ENCODE data around the gene TBC1D10B.

The TBC1D10B gene

DNA sequence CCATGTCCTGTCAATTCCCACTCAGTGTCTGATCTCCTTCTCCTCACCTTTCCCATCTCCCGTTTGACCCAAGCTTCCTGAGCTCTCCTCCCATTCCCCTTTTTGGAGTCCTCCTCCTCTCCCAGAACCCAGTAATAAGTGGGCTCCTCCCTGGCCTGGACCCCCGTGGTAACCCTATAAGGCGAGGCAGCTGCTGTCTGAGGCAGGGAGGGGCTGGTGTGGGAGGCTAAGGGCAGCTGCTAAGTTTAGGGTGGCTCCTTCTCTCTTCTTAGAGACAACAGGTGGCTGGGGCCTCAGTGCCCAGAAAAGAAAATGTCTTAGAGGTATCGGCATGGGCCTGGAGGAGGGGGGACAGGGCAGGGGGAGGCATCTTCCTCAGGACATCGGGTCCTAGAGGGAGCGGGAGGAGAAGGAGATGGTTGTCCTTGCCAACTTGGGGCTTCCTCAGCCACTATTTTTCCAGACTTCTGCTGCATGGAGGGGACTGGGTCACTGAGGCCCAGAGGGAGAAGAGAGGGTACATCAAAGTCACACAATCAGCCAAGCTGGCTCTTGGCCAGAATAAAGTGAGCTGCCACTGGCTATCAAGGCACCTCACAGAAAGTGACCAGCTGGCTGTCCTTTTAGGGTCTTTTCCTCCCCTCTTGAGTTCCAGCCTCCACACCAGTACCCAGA, 1.9 kb upstream of the TBC1D10B start:
- DNase-seq, result no peak

DNA sequence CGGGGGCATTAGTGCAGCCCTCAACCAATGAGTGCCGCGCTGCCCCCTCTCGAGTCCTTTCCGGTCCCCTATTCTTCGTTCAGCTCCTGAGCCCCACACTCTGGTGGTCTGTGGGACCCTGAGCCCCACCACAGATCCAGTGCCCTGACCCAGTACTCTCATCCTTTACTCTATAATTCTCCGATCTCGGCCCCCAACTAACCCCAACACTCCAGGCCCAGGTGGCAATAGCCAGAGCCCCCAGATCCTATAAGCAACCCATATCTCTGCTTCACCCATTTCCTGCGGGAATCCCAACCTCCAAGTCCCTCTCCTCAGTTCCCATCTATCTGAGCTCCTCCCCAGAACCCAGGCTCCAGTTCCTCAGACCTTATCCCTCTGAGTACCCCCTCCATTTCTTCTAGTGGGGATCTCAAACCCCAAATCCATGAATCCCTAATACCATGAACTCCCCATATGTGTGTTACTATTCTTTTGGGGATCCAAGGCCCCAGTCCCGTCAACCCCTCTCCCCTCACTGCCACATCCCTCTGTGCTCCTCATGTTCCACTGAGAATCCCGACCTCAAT, 1.0 kb upstream of the TBC1D10B start:
- no peak for DNase-seq

DNA sequence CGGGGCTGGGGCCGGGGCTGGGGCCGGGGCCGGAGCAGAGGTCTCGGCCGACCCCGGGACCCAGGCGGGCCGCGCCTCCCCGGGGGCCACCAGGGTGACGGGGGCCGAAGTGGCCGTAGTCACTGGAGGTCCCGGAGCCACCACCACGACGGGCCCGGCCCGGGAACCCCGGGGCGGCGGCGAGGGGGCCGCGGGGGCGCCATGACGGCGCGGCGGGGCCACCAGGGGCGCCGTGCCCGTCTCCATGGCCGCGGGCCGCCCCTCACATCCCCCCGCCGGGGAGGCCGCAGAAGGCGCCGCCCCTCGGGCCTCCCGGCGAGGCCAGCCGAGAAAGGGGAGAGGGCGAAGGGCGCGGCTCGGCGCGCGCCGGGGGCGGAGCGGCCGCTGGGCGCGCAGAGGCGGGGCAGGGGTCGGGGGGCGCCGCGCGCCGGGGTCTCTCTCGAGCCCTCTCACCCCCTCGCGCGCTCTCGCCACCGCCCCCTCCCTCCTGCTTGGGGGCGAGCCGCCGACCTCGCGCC, 297 bp downstream of the TBC1D10B start:
- DNase-seq, result no peak

DNA sequence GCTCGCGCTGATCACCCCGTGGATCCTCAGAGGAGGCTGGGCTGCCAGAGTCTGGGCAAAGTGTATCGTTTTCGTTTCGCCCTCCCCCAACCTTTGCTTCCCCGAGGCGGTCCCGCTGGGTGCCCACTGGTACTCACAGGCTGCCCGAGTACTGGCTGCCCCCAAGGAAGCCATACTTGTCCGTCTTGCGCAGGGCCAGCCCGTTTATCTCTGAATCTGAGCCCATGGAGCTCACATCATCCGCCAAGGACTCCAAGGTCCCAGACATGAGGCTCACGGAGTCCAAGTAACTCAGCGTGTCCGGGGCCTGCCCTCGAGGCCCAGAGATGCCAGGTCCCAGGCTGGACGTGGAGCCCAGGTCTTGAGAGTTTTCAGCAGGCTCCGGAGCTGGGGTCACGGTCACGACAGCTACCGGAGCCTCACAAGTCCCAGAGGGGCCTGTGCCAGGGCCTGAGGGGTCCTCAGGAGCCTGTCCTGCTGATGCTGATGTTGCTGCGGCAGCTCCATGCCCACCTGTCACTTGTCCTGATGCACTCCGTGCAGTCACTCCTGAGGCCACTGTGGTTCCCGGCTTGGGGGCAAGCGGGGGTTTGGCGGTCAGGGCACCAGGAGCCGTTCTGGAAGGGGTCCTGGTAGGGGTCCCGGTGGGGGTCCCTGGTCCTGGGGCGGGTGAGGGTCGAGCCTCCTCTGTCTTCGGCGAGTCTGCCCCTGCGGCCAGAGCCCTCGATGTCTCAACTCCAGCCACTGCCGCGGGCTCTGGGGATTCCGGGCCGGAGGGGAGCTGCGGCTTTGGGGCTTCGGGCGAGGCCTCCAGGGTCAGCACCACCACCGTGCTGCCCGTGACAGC, 980 bp downstream of the TBC1D10B start:
- DNase-seq, result no peak

- no peak for DNase-seq
Measured at GRCh38 chr16:30368792-30369090, 1.6 kb downstream of the TBC1D10B start.

DNA sequence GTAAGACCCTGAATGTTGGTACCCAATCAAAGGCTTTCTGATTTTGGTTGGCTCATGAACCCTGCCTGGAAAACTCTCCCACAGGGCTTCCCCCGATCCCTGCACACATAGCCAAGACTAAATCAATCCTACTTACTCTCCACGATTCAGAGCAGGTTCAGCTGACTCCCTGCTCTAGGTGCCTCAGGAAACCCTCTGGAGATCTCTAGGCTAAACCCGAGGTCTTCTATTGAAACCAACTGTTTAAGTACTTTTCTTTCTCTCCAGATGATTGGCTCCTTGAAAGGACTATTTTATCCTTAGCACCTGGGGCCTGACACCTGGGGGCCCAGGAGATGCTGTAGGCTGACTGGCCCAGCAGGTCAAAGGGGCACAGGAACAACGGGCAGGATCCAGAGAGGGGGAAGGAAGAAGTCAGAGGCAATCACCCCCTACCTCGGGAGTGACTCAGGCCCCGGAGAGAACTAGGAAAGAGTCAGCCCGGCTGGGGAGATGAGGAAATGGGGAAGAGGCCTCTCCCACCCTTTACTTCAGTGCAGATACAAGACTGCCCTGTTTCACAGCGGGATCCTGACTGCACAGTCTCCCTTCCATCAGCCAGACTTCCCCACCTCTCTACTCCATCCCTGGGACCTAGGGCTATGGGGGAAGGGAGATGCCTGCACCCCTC, 2.0 kb downstream of the TBC1D10B start:
- DNase-seq, result no peak

DNA sequence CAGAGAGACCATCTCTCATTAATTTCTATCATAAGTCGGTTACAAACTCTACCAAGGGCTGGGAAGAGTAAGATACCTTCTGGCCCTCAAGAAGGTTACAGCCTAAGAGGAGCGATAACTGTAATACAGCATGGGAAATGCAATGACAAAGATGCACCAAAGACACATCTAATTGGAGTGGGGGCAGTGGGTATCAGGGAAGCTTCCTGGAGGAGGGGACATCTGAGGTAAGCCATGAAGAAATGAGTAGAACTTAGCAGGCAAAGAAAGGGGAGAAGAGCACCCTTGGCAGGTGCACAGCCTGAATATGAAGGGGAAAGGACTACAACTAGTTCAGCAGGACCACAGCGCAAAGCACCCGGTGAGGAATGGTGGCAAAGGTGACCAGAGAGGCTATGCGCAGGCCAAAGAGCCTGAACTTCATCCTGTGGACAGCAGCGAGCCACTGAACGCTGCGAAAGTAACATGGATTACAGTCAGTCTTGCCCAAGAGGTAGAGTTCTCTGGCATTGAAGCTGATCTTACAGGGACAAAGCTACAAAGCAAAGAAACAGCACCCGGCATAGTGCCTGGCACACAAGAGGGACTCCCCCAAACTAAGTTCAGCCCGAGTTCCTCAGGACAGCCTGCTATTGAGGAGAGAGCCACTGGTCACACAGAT, 2.8 kb downstream of the TBC1D10B start:
- DNase-seq, result no peak

- no peak for DNase-seq
Measured at GRCh38 chr16:30366511-30366910, 3.8 kb downstream of the TBC1D10B start.

GRCh38 chr16:30365200-30365599, 5.1 kb downstream of the TBC1D10B start:
- DNase-seq, result no peak

DNA sequence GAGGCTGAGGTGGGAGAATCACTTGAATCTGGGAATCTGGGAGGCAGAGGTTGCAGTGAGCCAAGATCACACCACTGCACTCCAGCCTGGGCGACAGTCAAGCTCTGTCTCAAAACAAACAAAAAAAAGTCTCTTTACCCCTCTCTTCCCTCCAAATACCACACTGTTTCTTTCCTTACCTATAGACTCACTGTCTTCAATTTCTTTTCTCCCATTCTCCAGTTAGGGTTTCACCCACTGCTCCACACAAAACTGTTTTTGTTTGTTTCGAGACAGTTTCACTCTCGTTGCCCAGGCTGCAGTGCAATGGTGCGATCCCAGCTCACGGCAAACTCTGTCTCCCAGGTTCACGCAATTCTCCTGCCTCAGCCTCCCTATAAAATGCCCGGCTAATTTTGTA, 9.1 kb downstream of the TBC1D10B start:
- no peak for DNase-seq

DNA sequence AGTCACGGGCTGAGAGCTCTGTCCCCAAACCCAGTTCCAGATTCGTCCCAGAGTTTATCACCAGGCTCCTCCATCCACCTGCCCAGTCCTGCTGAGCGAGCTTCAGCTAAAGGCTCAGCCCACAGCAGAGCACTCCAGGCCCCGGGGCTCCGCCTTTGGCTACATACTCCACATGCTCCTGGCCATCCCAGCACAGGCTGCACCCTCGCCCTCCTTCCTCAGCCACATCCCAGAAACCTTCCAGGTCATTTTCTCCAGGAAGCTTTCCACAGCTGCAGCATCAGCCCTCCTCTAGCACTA, 10.5 kb downstream of the TBC1D10B start:
- DNase-seq, result no peak

GRCh38 chr16:30358990-30359870, 11.1 kb downstream of the TBC1D10B start:
- no peak for DNase-seq

GRCh38 chr16:30358577-30358936, 11.7 kb downstream of the TBC1D10B start:
- DNase-seq, result no peak

DNA sequence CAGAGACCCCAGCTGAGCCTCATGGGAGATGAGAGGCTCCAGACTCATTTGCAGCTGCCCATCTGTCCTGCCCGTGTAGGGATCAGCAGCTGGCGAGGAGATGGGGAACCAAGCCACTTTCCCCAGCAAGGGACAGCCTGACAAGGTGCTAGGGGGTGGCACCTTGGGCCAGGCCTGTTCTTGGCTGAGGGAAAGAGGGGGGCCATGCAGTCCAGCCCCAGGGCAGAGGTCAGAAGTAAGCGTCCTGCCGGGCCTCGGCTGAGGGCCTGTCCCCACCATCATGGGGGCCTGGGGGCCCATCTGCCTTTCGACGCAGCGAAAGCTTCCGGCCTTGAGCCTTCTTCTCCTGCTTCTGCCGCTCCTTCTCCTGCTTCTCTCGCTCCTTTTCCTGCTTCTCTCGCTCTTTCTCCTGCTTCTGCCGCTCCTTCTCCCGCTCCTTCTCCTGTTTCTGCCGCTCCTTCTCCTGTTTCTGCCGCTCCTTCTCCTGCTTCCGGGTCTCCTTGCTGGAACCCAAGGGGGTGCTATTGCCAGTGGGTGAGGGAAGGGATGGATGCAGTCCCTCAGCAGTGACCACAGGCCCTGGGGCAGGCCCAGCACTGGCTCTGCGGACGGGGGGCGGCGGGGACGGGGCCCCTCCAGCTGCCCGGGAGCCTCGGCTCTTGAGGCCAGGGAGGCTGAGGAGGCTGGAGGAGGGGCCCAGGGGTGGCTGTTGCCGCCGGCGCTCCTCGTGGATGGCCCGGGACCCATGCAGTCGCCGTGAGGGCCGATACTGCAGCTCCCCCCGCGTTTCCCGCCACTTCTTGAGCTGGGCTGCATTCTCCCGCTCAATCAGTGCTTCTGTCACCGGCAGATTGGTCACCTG, 12.3 kb downstream of the TBC1D10B start:
- no peak for DNase-seq

- DNase-seq, result no peak
Measured at GRCh38 chr16:30357085-30357714, 13.1 kb downstream of the TBC1D10B start.

GRCh38 chr16:30356401-30357084, 13.8 kb downstream of the TBC1D10B start:
- no peak for DNase-seq

GRCh38 chr16:30355954-30356308, 14.4 kb downstream of the TBC1D10B start:
- no peak for DNase-seq

GRCh38 chr16:30355144-30355953, 14.9 kb downstream of the TBC1D10B start, which contains the start of gene CD2BP2:
Gene CD2BP2 (minus strand): TSS chr16:30355308. CDS start chr16:30354681, 627 bp downstream.
- peak; percentile 83 to 90 for DNase-seq
